Natural killer cell (primary cell): ENCODE data around the gene SLC25A47. TPM values are rescaled to one million over a fixed set of nuclear protein-coding genes. Genes with fewer than 3 reads are reported as not detected.

Experiments
- ATAC-seq, 3 donors: fragments of 150-1000 bp in 2 of 3; fragments of 200-7000 bp in 1 of 3; cut with Tn5 transposase; 1 replicate in 1 of 3; 2 replicates in 2 of 3; pipeline ENCODE4 v1.10.0; 2021; ENCODE audit warnings: mild to moderate bottlenecking in 2 of 3, moderate library complexity in 2 of 3
- DNase-seq, 2 donors: peaks; one replicate each; pipeline versions ENCODE4 v3.0.0 to v3.0.0-alpha.2; 2013 to 2021; ENCODE audit warnings: mixed read lengths in 1 of 2
- H3K27ac ChIP-seq: one replicate; pipeline ENCODE4 v1.5.1; 2013; ENCODE audit warnings: mild to moderate bottlenecking, low read length
- H3K27me3 ChIP-seq: one replicate; pipeline ENCODE4 v1.6.1; 2013; ENCODE audit warnings: low read length; ENCODE audit not compliant: control insufficient read depth, insufficient read depth
- H3K36me3 ChIP-seq: one replicate; pipeline ENCODE4 v1.6.1; 2013; ENCODE audit warnings: low read length; ENCODE audit not compliant: control insufficient read depth, insufficient read depth
- H3K4me1 ChIP-seq: one replicate; pipeline ENCODE4 v1.6.1; 2013; ENCODE audit warnings: low read length; ENCODE audit not compliant: control insufficient read depth, insufficient read depth
- H3K4me3 ChIP-seq: one replicate; pipeline ENCODE4 v1.5.1; 2013; ENCODE audit warnings: low read length
- H3K9me3 ChIP-seq: one replicate; pipeline ENCODE4 v1.6.1; 2013; ENCODE audit warnings: low read length; ENCODE audit not compliant: control insufficient read depth, insufficient read depth
- H3K27ac Mint-ChIP-seq, 2 donors: one replicate each; pipeline ENCODE4 v1.8.0; 2022; ENCODE audit warnings: mild to moderate bottlenecking in 2 of 2, mixed read lengths in 2 of 2, moderate library complexity in 1 of 2
- H3K27me3 Mint-ChIP-seq, 2 donors: one replicate each; pipeline ENCODE4 v1.8.0; 2022; ENCODE audit warnings: low read depth in 2 of 2, mixed read lengths in 2 of 2
- H3K36me3 Mint-ChIP-seq: one replicate; pipeline ENCODE4 v1.8.0; 2022; ENCODE audit warnings: mixed read lengths
- H3K4me1 Mint-ChIP-seq, 2 donors: one replicate each; pipeline ENCODE4 v1.8.0; 2022; ENCODE audit warnings: mixed read lengths in 2 of 2
- H3K4me3 Mint-ChIP-seq: one replicate; pipeline ENCODE4 v1.8.0; 2022; ENCODE audit warnings: mild to moderate bottlenecking, moderate library complexity, mixed read lengths
- H3K9me3 Mint-ChIP-seq, 2 donors: one replicate each; pipeline ENCODE4 v1.8.0; 2022; ENCODE audit warnings: mixed read lengths in 2 of 2
- WGBS: methylation state at CpG from one replicate; pipeline ENCODE4 v1.1.7; 2013; ENCODE audit warnings: missing lambda C conversion rate; ENCODE audit not compliant: insufficient coverage; 5-methylcytosine and 5-hydroxymethylcytosine counted together
- intact Hi-C: fragments of 100-400 bp; cut with micrococcal nuclease; formaldehyde crosslinking; loops from one replicate; pipeline ENCODE4 v1.14.2; 2022
- total RNA-seq, 4 donors: library from RNA; stranded (reverse); fragments of 120-200 nt in 1 of 4; gene quantifications; one replicate each; pipeline versions ENCODE4 v1.2.3 to v1.2.4, GENCODE V29; 2013 to 2022
- TF ChIP-seq, protein P1 (sequence below): fragments of 200-600 bp; IDR thresholded peaks from one replicate; pipeline ENCODE4 v1.8.0; 2022; ENCODE audit warnings: antibody characterized with exemption

SLC25A47 gene
- total RNA-seq, 3 donors from 2014 or later (not counting 1 experiment from before 2014, with no cell fraction given) = 0.20 TPM; not detected in 2

DNA sequence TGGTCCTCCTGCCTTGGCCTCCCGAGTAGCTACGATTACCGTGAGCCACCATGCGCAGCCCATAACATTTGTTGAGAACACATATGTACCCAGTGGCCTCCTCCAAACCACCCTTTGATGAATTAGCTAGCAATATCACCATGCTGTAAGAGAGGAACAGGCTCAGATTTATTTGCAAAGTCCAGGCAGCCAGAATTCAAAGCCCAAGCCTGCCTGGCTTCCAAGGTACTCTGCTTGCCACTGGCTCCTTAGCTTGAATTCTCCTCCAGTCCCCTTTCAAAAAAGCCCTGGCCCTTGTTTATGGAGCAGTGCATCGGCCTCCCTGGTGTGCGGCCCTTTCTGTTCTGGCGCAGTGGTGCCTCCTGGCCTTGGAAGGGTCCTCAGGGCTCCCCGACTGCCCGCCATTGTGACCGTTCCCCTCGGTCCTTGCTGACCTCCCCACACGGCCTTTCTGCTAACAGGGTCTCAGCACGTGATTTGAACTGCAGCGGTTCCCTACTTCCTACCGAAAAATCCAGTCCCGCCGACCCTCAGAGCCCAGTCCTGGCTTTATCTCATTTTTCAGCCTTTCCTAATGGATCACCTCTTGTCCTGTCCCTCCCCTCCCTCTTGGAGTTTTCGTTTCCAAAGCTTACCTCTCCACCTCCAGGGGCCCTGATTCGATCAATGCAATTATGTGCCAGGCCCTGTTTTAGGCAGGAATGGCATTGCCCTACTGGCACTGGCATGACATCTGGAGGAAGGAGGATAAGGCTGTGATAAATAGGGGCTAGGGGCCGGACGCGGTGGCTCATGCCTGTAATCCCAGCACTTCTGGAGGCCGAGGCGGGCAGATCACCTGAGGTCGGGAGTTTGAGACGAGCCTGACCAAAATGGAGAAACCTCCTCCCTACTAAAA lies 38.9 kb upstream of the SLC25A47 start:
- no peak overlapping the region for H3K4me3 ChIP-seq
- Mint-ChIP-seq H3K4me3 (peak overlapping the region; percentile 65), H3K27ac (peak overlapping the region in 1 of 2 donors; percentile 83), H3K4me1 (peaks cover 15% of the 10 kb centered on the region in 2 donors), H3K9me3 (no peaks in the 10 kb centered on the region), H3K36me3 (no peaks in the 10 kb centered on the region), H3K27me3 (no peaks in the 10 kb centered on the region)
- 81% methylated on average over 26 of the region's 26 CpGs for WGBS
- no peak overlapping the region for H3K27ac ChIP-seq
- no peaks in the 10 kb centered on the region for H3K9me3 ChIP-seq
- H3K27me3 ChIP-seq = no peaks in the 10 kb centered on the region
- DNase-seq (no peak), ATAC-seq (no peak)
- intact Hi-C loops = loop anchor here (2.0 kb wide), 1 partner anchor 23 kb away; the partner anchor contains the start of gene SLC25A29
- TF ChIP-seq, protein P1, sequence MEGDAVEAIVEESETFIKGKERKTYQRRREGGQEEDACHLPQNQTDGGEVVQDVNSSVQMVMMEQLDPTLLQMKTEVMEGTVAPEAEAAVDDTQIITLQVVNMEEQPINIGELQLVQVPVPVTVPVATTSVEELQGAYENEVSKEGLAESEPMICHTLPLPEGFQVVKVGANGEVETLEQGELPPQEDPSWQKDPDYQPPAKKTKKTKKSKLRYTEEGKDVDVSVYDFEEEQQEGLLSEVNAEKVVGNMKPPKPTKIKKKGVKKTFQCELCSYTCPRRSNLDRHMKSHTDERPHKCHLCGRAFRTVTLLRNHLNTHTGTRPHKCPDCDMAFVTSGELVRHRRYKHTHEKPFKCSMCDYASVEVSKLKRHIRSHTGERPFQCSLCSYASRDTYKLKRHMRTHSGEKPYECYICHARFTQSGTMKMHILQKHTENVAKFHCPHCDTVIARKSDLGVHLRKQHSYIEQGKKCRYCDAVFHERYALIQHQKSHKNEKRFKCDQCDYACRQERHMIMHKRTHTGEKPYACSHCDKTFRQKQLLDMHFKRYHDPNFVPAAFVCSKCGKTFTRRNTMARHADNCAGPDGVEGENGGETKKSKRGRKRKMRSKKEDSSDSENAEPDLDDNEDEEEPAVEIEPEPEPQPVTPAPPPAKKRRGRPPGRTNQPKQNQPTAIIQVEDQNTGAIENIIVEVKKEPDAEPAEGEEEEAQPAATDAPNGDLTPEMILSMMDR = no peak
- H3K36me3 ChIP-seq = peaks cover 2% of the 10 kb centered on the region
- peaks cover 20% of the 10 kb centered on the region for H3K4me1 ChIP-seq

DNA sequence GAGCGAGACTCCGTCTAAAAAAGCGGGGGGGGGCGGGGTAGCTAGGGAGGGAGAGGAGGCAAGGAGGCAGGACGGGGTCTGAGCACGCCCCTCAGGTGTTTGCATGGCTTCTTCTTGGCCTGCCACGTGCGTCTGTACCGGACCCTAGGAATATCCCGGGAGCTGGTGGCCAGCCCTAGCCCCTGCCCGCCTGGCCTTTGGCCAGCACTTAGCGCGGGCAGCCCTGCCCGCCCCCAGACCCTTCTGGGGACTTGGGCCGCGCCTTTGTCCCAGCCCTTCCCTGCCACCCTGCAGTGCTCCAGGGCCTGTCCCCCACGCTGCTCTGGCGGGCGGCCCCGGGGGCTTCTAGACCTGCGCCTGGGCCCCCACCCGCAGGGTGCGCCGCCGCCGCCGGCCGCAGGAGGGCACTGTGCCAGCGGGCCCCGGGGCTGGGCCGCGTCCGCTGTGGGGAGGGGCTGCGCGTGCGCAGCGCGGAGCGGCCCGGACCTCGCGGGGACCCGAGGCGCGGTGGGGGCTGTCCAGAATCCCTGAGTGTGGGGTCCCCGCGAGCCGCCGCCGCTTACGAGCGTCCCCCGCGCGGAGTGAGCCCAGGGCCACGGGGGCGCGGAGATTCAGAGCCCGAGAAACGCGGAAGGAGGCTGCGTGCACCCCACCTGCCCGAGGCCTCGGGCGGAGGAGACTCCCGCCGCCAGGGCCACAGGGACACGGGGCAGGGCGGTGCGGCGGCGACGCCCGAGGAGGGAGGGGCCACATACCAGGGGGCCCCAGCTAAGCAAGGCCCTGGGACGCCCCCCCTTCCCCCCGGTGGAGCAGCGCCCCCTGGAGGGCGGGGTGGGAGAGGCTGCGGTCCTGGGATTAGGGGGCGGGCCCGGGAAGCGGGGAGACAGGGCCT lies 37.9 kb upstream of the SLC25A47 start:
- H3K27me3 Mint-ChIP-seq = no peaks in the 10 kb centered on the region
- ATAC-seq (peak; percentile 93 to 96 (median 95)), DNase-seq (peak; percentile 83 to 90)
- Histone ChIP-seq H3K27ac (peak overlapping the region; percentile 73), H3K36me3 (peaks cover 2% of the 10 kb centered on the region), H3K4me3 (peak overlapping the region; percentile 68), H3K27me3 (no peaks in the 10 kb centered on the region), H3K4me1 (peaks cover 14% of the 10 kb centered on the region), H3K9me3 (no peaks in the 10 kb centered on the region)
- H3K36me3 Mint-ChIP-seq = no peaks in the 10 kb centered on the region
- H3K9me3 Mint-ChIP-seq = no peaks in the 10 kb centered on the region
- H3K27ac Mint-ChIP-seq = peak overlapping the region; percentile 53 to 83
- WGBS = 2% methylated on average over 82 of the region's 82 CpGs
- intact Hi-C loops = loop anchor here (1.0 to 5.0 kb wide), 4 partner anchors 22 to 303 kb away; partner anchors contain the start of gene SLC25A29
- peaks cover 5 to 6% of the 10 kb centered on the region in 2 donors for H3K4me1 Mint-ChIP-seq
- peak overlapping the region; percentile 47 for H3K4me3 Mint-ChIP-seq
- TF ChIP-seq, protein P1 = peak; percentile 95

DNA sequence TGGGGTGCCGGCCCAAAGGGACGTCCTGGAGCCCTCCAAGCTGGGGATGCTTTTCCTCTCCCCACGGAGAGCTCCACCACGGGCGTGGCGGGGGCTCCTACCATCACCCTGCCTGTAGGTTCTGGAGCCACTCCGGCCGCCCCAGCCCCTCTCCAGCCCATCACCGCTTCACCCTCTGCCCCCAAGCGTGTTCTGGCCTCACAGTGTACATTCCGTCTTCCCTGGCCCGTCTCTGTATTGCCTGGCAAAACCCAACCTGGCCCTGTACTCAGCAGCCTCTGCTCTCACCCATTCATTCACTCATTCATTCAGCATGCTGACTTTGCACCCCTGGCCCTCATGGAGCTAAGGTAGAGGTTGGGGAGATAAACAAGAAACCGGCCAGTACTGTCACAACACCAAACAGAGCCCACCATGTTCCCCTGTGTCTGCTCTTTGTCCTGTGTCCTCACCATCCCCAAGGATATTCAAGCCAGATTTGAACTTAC lies 37.2 kb upstream of the SLC25A47 start:
- intact Hi-C loops = loop anchor here (1.0 to 5.0 kb wide), 4 partner anchors 21 to 304 kb away; partner anchors contain the start of gene SLC25A29

More for the DNA sequence above, 37.2 kb upstream of the SLC25A47 start:
- no peaks in the 10 kb centered on the region for H3K9me3 Mint-ChIP-seq
- H3K9me3 ChIP-seq = no peaks in the 10 kb centered on the region
- H3K36me3 ChIP-seq = peaks cover 2% of the 10 kb centered on the region
- peaks cover 18% of the 10 kb centered on the region for H3K4me1 ChIP-seq
- TF ChIP-seq, protein P1 = no peak
- no peak overlapping the region for H3K27ac ChIP-seq
- no peaks in the 10 kb centered on the region for H3K36me3 Mint-ChIP-seq
- peaks cover 5 to 6% of the 10 kb centered on the region in 2 donors for H3K4me1 Mint-ChIP-seq
- H3K27me3 Mint-ChIP-seq = no peaks in the 10 kb centered on the region
- peak overlapping the region; percentile 87 for H3K4me3 Mint-ChIP-seq
- H3K27ac Mint-ChIP-seq = peak overlapping the region; percentile 53 to 83
- H3K4me3 ChIP-seq = peak overlapping the region; percentile 68
- ATAC-seq (no peak), DNase-seq (no peak)
- WGBS = 47% methylated on average over 12 of the region's 13 CpGs
- H3K27me3 ChIP-seq = no peaks in the 10 kb centered on the region
